D341Med (cell line): ENCODE measurements around the gene TMEM187.

Experiments
- DNase-seq: peaks from one replicate; pipeline ENCODE4 v3.0.0; 2012; ENCODE audit warnings: low spot score

Gene TMEM187

GRCh38 chrX:153955228-153955732 is 17.3 kb upstream of the TMEM187 start:
- DNase-seq: no peak

GRCh38 chrX:153956044-153956907 is 16.3 kb upstream of the TMEM187 start:
- DNase-seq: no peak

GRCh38 chrX:153957224-153957623 is 15.3 kb upstream of the TMEM187 start:
- no peak for DNase-seq

GRCh38 chrX:153958605-153959004 is 13.9 kb upstream of the TMEM187 start:
- no peak for DNase-seq

- no peak for DNase-seq
These were observed 12.9 kb upstream of the TMEM187 start for GRCh38 chrX:153959649-153960048.

- DNase-seq: no peak
These were observed 12.5 kb upstream of the TMEM187 start for GRCh38 chrX:153960077-153960476.

GRCh38 chrX:153960786-153961185 is 11.8 kb upstream of the TMEM187 start:
- DNase-seq: no peak

- no peak for DNase-seq
These were observed 11.3 kb upstream of the TMEM187 start for GRCh38 chrX:153961292-153961691.

GRCh38 chrX:153963546-153963945 is 9.0 kb upstream of the TMEM187 start:
- DNase-seq: no peak

GRCh38 chrX:153964105-153964504 is 8.4 kb upstream of the TMEM187 start:
- DNase-seq: no peak

GRCh38 chrX:153965406-153965805 is 7.1 kb upstream of the TMEM187 start:
- DNase-seq: no peak

GRCh38 chrX:153966283-153966688 is 6.3 kb upstream of the TMEM187 start:
- DNase-seq: no peak

GRCh38 chrX:153966841-153967535 is 5.6 kb upstream of the TMEM187 start:
- no peak for DNase-seq

GRCh38 chrX:153967536-153968224 is 4.9 kb upstream of the TMEM187 start:
- no peak for DNase-seq

- DNase-seq: no peak
These were observed 4.3 kb upstream of the TMEM187 start for GRCh38 chrX:153968255-153968654.

GRCh38 chrX:153968754-153969124 is 3.8 kb upstream of the TMEM187 start:
- DNase-seq: peak; percentile 54

- no peak for DNase-seq
These were observed 3.2 kb upstream of the TMEM187 start for GRCh38 chrX:153969125-153969903.

- DNase-seq: no peak
These were observed 2.6 kb upstream of the TMEM187 start for GRCh38 chrX:153969904-153970356.

GRCh38 chrX:153970357-153971123 is 2.0 kb upstream of the TMEM187 start:
- DNase-seq: peak; percentile 62

GRCh38 chrX:153971124-153971449 is 1.5 kb upstream of the TMEM187 start:
- peak; percentile 74 for DNase-seq
